Stimulated activated naive B cell treated with anti-CD40 and anti-IgM and Interleukin-4, amounts not matched to agents 10 μg/mL and 1 μg/mL and 100 μg/mL, for 72 hours (primary cell): ENCODE data around the gene PTCD1.
A peak's percentile ranks its signal among the peaks of the same experiment; 100 is the strongest.

Experiments used
- ATAC-seq, 2 donors: fragments of 150-1000 bp; cut with Tn5 transposase; replicated peaks; 2 replicates each; pipeline ENCODE4 v1.10.0; 2021; ENCODE audit warnings: moderate library complexity in 1 of 2
- DNase-seq: peaks from one replicate; pipeline ENCODE4 v3.0.0; 2021
- H3K27ac Mint-ChIP-seq: one replicate; pipeline ENCODE4 v1.8.0; 2022; ENCODE audit warnings: mild to moderate bottlenecking, mixed read lengths
- H3K27me3 Mint-ChIP-seq, 2 donors: one replicate each; pipeline ENCODE4 v1.8.0; 2022; ENCODE audit warnings: mixed read lengths in 2 of 2
- H3K36me3 Mint-ChIP-seq, 2 donors: one replicate each; pipeline ENCODE4 v1.8.0; 2022; ENCODE audit warnings: mixed read lengths in 2 of 2, mild to moderate bottlenecking in 1 of 2
- H3K4me1 Mint-ChIP-seq, 2 donors: one replicate each; pipeline ENCODE4 v1.8.0; 2022; ENCODE audit warnings: mixed read lengths in 2 of 2, mild to moderate bottlenecking in 1 of 2
- H3K4me3 Mint-ChIP-seq, 2 donors: one replicate each; pipeline ENCODE4 v1.8.0; 2022; ENCODE audit warnings: mild to moderate bottlenecking in 2 of 2, mixed read lengths in 2 of 2, moderate library complexity in 1 of 2
- H3K9me3 Mint-ChIP-seq, 2 donors: one replicate each; pipeline ENCODE4 v1.8.0; 2022; ENCODE audit warnings: mixed read lengths in 2 of 2, mild to moderate bottlenecking in 1 of 2

PTCD1 gene

DNA sequence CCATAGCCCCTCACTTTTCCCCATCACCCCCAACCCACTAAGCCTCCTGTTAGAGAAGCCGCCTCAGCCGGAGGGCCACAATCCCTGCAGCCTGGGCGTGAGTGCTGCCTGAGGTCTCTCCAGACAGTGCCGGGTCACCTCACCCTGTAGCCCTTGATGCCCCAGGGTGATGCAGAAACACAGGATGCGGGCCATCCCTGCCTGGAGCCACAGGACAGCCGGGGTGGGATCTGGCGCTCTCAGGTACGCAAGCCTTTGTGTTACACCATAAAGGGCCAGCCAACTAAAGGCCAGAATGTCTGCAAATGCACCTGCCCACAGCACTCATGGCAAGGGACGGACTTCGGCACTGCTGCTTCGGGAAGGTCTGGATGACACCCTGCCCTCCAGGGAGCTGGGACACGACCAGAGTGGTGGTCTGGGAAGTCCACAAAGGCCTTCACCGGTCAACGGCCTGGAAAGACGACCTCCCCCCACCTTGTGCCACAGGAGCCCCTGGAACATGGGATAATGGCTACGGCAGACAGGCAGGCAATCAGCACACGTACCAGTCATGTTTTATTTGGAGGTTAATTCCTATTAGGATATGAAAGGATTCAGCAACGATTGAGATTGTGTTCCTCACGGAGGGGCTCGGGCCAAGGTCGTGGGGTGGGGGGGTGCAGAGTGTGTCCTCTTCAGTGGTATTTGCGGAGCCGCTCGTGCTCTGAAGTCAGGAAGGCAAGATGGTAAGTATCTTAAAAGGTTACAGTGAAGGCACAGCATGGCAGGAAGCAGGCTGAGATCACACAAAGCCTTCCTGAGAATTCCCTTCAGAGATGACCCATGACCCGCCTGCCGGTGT, 19.3 kb upstream of the PTCD1 start:
- ATAC-seq (no peak), DNase-seq (no peak)
- Mint-ChIP-seq H3K9me3 (no peaks in the 10 kb centered on the region), H3K36me3 (peaks cover 47 to 49% of the 10 kb centered on the region in 2 donors), H3K4me1 (peaks cover 19 to 27% of the 10 kb centered on the region in 2 donors), H3K4me3 (no peak overlapping the region), H3K27ac (no peak overlapping the region), H3K27me3 (no peaks in the 10 kb centered on the region)

DNA sequence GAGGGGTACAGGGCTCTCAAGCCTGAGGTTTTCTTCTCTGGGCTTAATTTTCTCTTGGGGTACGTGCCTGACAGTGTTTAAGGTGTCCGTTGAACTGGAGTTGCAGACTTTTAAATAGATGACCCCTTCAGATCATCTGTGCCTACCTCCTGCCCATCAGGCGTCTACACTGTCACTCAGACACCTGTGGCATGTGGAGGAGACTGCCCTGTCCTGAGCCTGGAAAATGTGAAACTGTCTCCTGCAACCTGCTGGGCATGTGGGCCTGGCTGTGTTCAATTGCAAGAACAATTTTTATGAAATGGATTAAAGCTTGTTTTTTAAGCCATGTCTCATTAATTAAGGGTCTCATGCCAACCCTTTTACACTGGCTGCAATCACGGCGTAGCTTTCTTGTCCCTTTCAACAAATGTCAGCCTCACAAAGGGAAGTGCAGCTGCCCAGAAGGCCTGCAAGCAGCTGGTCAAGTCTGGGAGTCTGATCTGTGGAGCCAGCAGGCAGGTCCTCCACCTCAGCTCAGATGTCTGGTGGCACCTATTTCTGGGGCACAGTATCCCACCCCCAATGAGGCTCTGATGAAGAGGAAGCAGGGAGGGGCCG, 18.6 kb upstream of the PTCD1 start:
- H3K27ac Mint-ChIP-seq: peak overlapping the region; percentile 42
- H3K4me1 Mint-ChIP-seq: peaks cover 16 to 27% of the 10 kb centered on the region in 2 donors
- H3K36me3 Mint-ChIP-seq: peaks cover 46 to 48% of the 10 kb centered on the region in 2 donors
- DNase-seq (no peak), ATAC-seq (no peak)
- no peaks in the 10 kb centered on the region for H3K9me3 Mint-ChIP-seq
- H3K27me3 Mint-ChIP-seq: no peaks in the 10 kb centered on the region
- no peak overlapping the region for H3K4me3 Mint-ChIP-seq

DNA sequence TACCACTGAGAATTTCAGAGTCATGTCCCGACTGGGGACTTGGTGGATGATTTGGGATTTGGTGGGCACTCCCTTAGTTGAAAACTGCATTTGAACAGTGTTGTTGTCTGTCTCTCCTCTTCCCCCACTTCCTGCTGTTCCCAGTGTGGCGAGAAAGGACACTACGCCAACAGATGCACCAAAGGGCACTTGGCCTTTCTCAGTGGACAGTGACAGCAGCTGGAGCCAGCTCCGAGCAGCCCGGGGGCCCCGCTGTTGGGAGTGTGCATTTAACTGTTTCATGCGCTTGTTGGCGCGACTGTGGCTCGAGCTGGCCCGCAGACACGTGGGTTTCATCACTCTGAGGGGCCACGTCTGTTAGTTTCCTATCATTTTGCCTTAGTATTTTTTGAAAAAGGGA, 17.7 kb upstream of the PTCD1 start:
- ATAC-seq: no peak
- H3K9me3 Mint-ChIP-seq: no peaks in the 10 kb centered on the region
- peaks cover 46 to 48% of the 10 kb centered on the region in 2 donors for H3K36me3 Mint-ChIP-seq
- peak overlapping the region; percentile 69 for H3K27ac Mint-ChIP-seq
- H3K27me3 Mint-ChIP-seq: no peaks in the 10 kb centered on the region
- DNase-seq: no peak
- peaks cover 16 to 27% of the 10 kb centered on the region in 2 donors for H3K4me1 Mint-ChIP-seq
- no peak overlapping the region for H3K4me3 Mint-ChIP-seq

DNA sequence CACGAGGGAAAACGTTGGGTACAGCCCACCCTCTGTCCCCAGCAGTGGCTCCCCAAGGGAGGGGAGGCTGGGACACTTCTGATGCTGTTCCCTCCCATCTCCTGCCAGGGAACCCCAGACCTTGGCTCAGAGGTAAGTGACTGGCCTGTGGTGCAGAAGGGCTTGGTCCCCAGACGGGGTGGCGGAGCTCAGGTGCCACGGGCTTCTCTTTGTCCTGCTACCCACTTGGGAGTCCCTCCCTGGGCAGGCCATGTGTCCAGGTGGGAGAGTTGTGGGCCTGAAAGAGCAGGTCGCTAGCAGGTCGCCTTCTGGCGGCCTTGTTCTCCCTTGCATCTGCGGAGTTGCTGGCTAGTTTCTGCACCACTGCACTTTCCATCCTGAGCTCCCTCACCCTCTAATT, 17.3 kb upstream of the PTCD1 start:
- ATAC-seq: no peak
- DNase-seq: no peak
- Mint-ChIP-seq H3K36me3 (peaks cover 49 to 50% of the 10 kb centered on the region in 2 donors), H3K4me1 (peaks cover 16 to 27% of the 10 kb centered on the region in 2 donors), H3K27me3 (no peaks in the 10 kb centered on the region), H3K27ac (peak overlapping the region; percentile 69), H3K4me3 (no peak overlapping the region), H3K9me3 (no peaks in the 10 kb centered on the region)

DNA sequence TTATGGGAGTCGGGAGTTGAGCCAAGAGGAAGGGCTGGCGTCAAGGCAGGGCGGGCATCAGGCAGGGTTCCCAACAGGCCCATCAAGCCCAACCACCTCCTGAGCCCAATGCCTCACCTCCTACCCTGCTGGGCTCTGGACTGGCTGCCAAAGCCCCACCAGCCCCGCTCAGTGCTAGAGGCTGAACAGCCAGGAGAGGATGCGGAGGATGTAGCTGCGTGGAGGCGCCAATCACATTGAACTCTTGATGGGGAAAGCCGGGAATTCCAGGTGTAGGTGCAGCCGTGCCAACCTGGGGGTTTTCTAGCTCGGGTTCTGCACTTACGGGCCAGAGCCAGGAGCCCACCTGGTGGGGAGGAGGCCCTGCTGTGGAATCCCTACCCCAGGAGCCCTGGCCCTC, 14.5 kb upstream of the PTCD1 start:
- Mint-ChIP-seq H3K4me1 (peaks cover 4 to 7% of the 10 kb centered on the region in 2 donors), H3K36me3 (peaks cover 44 to 47% of the 10 kb centered on the region in 2 donors), H3K27ac (no peak overlapping the region), H3K27me3 (no peaks in the 10 kb centered on the region), H3K9me3 (no peaks in the 10 kb centered on the region), H3K4me3 (no peak overlapping the region)
- no peak for DNase-seq
- ATAC-seq: no peak

DNA sequence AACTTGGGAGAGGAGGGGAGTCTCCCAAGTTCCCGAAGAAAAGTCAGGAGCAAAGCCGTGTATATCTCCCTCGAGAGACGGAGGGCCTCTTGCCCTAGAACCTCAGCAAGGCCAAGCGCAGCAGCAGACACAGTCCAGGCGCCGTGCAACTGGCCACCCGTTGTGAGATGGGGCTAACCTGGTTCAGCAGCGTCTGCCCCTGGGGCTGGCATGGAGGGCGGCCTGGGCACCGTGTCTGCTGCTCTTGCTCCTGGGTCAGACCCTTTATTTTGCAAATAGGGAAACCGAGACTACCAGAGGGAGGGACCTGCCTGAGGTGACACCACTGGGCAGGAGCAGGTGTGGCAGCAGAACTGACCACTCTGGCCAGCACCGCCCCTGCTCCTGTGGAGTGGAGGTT, 13.9 kb upstream of the PTCD1 start:
- Mint-ChIP-seq H3K36me3 (peaks cover 41 to 45% of the 10 kb centered on the region in 2 donors), H3K4me3 (no peak overlapping the region), H3K4me1 (peaks cover 4 to 7% of the 10 kb centered on the region in 2 donors), H3K27me3 (no peaks in the 10 kb centered on the region), H3K27ac (no peak overlapping the region), H3K9me3 (no peaks in the 10 kb centered on the region)
- DNase-seq (no peak), ATAC-seq (no peak)

DNA sequence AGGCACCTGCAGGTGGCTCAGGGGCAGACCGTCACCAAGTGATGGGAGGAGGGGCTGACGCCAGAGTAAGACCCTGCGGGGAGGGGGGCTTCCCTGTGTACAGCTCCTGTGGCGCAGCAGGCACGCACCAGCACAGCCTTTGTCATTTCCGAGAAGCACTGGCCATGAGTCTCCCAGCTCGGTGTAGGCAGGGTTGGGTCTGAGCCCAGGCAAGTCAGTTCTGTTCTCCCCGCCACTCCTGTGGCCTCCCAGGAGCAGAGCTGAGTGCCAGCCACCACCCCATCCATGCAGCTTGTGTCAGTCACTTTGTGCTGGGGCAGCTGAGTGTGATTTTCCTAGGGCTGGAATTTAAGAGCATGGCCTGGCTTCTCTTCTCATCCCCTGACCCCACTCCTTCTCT, 13.3 kb upstream of the PTCD1 start:
- Mint-ChIP-seq H3K36me3 (peaks cover 37 to 45% of the 10 kb centered on the region in 2 donors), H3K4me1 (peaks cover 2 to 5% of the 10 kb centered on the region in 2 donors), H3K9me3 (no peaks in the 10 kb centered on the region), H3K27ac (no peak overlapping the region), H3K27me3 (no peaks in the 10 kb centered on the region), H3K4me3 (no peak overlapping the region)
- DNase-seq (no peak), ATAC-seq (no peak)

DNA sequence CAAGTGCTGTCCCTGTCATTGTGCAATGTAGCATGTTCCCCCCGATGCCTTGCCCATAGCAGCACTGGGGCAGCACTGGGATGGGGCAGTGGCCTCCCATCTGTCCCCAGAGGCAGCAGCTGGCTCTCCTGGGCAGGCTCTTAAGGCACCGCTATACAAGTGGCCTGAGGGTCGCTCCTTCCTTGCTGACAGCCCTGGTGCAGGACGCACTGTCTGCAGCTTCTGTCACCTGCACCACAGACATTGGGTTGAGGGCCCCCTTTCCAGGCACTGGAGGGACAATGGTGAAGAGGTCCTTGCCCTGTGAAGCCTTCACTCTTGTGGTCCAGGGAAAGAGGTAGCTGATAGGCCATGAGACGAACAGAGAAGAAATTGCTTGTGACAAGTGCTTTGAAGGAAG, 10.7 kb upstream of the PTCD1 start:
- Mint-ChIP-seq H3K9me3 (no peaks in the 10 kb centered on the region), H3K4me3 (no peak overlapping the region), H3K27me3 (no peaks in the 10 kb centered on the region), H3K4me1 (peaks cover 6 to 7% of the 10 kb centered on the region in 2 donors), H3K36me3 (peaks cover 49 to 55% of the 10 kb centered on the region in 2 donors), H3K27ac (no peak overlapping the region)
- no peak for ATAC-seq
- no peak for DNase-seq

DNA sequence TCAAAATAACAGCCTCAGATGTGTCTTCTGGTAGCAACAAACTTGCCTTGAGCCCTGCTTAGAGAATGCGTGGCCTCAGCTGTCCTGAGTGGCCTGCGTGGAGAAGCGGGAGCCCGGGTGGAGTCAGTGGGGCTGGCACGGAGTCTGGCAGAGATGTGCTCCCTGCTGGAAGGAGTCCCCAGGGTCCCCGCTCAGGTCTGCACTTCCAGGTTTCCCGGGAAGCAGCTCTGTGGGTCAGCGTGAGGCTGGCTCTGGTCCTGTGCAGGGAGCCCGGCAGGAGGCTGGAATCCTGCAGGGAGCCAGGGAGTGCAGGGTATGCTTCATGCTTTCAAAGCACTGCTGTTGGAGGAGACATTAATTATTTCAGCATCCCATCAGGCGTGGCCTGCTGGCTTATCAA, 10.3 kb upstream of the PTCD1 start:
- ATAC-seq: no peak
- no peak overlapping the region for H3K4me3 Mint-ChIP-seq
- peaks cover 46 to 56% of the 10 kb centered on the region in 2 donors for H3K36me3 Mint-ChIP-seq
- no peak for DNase-seq
- H3K4me1 Mint-ChIP-seq: peaks cover 6 to 8% of the 10 kb centered on the region in 2 donors
- no peaks in the 10 kb centered on the region for H3K9me3 Mint-ChIP-seq
- H3K27me3 Mint-ChIP-seq: no peaks in the 10 kb centered on the region
- H3K27ac Mint-ChIP-seq: no peak overlapping the region

DNA sequence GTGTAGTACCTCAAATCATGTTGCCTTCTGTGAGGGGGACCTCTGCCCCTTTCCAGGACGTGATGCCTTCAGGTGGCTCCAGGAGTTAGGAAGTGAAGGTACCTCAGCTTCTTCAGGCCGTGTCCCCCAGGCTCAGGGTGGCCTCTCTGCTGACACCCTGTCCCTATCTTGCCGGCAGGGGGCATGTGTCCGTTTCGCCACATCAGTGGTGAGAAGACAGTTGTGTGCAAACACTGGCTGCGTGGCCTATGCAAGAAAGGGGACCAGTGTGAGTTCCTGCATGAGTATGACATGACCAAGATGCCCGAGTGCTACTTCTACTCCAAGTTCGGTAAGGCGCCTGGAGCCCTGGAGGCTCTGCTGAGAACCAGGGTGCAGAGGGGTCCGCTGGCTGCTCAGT, 9.3 kb upstream of the PTCD1 start:
- Mint-ChIP-seq H3K27me3 (no peaks in the 10 kb centered on the region), H3K27ac (no peak overlapping the region), H3K4me1 (peaks cover 11 to 12% of the 10 kb centered on the region in 2 donors), H3K4me3 (no peak overlapping the region), H3K9me3 (no peaks in the 10 kb centered on the region), H3K36me3 (peaks cover 45 to 57% of the 10 kb centered on the region in 2 donors)
- ATAC-seq: no peak
- no peak for DNase-seq

DNA sequence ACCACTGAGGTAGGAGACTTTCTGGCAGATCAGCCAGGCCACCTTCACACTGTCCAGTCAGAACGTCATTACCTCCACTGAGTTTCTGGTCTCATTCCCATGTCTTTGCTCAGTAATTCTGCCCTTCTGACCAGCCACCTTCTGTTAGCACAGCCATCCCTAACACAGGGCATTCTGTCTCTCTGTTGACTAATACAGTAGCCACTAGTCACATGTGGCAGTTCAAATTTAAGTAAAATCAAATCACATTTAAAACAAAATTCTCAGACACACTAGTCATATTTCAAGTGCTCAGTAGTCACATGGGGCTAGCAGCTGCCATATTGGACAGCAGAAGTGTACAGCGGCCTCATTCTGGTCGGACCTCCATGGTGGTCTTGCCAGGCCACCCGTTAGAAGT, 7.5 kb upstream of the PTCD1 start:
- peaks cover 45 to 59% of the 10 kb centered on the region in 2 donors for H3K36me3 Mint-ChIP-seq

DNA sequence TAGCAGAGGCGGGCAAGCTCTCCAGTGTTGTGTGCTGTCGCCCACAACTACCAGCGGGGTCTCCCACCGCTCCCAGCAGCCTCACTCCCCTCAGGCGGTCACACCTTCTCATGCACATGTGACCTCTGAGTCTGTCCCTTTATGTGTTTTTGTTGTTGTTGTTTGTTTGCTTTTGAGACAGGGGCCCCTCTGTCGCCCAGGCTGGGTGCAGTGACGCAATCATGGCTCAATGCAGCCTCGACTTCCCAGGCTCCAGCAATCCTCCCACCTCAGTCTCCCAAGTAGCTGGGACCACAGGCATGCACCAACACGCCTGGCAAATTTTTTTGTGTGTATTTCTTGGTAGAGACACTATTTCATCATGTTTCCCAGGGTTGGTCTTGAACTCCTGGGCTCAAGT, 1.6 kb upstream of the PTCD1 start:
- H3K27me3 Mint-ChIP-seq: no peaks in the 10 kb centered on the region
- peaks cover 23 to 36% of the 10 kb centered on the region in 2 donors for H3K36me3 Mint-ChIP-seq
- H3K27ac Mint-ChIP-seq: peak overlapping the region; percentile 31
- no peaks in the 10 kb centered on the region for H3K9me3 Mint-ChIP-seq
- DNase-seq (no peak), ATAC-seq (no peak)
- peaks cover 33 to 59% of the 10 kb centered on the region in 2 donors for H3K4me1 Mint-ChIP-seq
- peak overlapping the region; percentile 87 to 95 for H3K4me3 Mint-ChIP-seq

More for the DNA sequence above, 7.5 kb upstream of the PTCD1 start:
- DNase-seq (no peak), ATAC-seq (no peak)
- H3K4me1 Mint-ChIP-seq: peaks cover 16 to 19% of the 10 kb centered on the region in 2 donors
- no peak overlapping the region for H3K27ac Mint-ChIP-seq
- no peaks in the 10 kb centered on the region for H3K27me3 Mint-ChIP-seq
- no peak overlapping the region for H3K4me3 Mint-ChIP-seq
- no peaks in the 10 kb centered on the region for H3K9me3 Mint-ChIP-seq

DNA sequence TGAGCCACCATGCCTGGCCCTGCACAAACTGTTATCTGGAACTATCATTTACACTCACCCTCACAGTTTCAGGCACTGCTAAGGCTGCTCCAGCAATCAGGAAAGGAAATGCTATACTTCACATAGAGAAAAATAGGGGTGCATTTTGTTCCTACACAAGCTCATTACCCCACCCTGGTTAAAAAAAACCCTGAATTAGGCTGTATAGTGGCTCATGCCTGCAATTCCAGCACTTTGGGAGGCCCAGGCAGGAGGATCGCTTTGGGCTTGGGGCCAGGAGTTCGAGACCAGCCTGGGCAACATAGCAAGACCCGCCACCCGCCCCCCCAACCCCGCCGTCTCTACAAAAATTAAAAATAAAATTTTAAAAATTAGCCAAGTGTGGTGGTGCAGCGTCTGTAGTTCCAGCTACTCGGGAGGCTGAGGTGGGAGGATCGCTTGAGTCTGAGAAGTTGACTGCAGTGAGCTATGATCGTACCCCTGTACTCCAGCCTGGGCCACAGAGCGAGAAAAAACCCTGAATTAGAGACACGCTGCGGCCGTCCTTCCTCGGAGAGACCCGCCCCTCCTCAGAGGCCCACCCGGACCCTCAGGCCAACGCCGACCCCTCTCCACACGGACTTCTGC, 539 bp downstream of the PTCD1 start:
- no peaks in the 10 kb centered on the region for H3K27me3 Mint-ChIP-seq
- peak overlapping the region; percentile 87 to 95 for H3K4me3 Mint-ChIP-seq
- H3K9me3 Mint-ChIP-seq: no peaks in the 10 kb centered on the region
- H3K36me3 Mint-ChIP-seq: peaks cover 26 to 34% of the 10 kb centered on the region in 2 donors
- no peak for DNase-seq
- H3K27ac Mint-ChIP-seq: peak overlapping the region; percentile 97
- peaks cover 26 to 55% of the 10 kb centered on the region in 2 donors for H3K4me1 Mint-ChIP-seq
- peak; percentile 37 to 42 for ATAC-seq

DNA sequence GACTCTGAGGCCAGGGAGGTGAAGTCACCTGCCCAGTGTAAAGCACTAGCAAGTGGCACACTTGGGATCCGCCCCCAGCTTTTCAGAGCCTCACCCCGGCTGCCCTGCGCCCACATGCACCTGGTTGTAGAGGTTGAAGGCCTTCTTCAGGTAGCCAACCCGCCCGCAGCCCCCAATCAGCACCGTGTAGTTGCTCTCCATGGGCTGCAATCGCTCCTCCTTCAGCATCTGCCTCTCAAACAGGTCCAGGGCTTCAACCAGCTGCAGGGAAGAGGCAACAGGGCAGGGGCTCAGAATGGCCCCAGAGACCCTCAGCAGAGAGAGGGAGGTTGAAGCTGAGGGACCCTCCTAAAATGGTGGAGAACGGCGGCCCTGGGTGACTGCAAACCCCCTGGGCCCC, 5.4 kb downstream of the PTCD1 start:
- Mint-ChIP-seq H3K4me1 (peaks cover 7 to 22% of the 10 kb centered on the region in 2 donors), H3K4me3 (no peak overlapping the region), H3K36me3 (peaks cover 27 to 42% of the 10 kb centered on the region in 2 donors), H3K27ac (no peak overlapping the region), H3K27me3 (no peaks in the 10 kb centered on the region), H3K9me3 (no peaks in the 10 kb centered on the region)
- ATAC-seq: no peak
- DNase-seq: no peak
